GM18870 (cell line): ENCODE results near the gene ZNF175.

Experiments used
- ATAC-seq: cut with Tn5 transposase; IDR thresholded peaks from one replicate; pipeline ENCODE4 v1.9.1; 2021; ENCODE audit warnings: moderate library complexity; ENCODE audit not compliant: unreplicated experiment

The ZNF175 gene

GRCh38 chr19:51587264-51588191 lies 16.4 kb downstream of the ZNF175 start:
- ATAC-seq = no peak

GRCh38 chr19:51589511-51589910 lies 18.4 kb downstream of the ZNF175 start:
- ATAC-seq = no peak

GRCh38 chr19:51590441-51590840 lies 19.4 kb downstream of the ZNF175 start:
- ATAC-seq = no peak

- no peak for ATAC-seq
Observed at GRCh38 chr19:51592521-51592920, 21.4 kb downstream of the ZNF175 start.

GRCh38 chr19:51593138-51593890 lies 22.2 kb downstream of the ZNF175 start:
- ATAC-seq = no peak

- ATAC-seq = peak; percentile 90
Observed at GRCh38 chr19:51593969-51594773, 23.1 kb downstream of the ZNF175 start.

GRCh38 chr19:51594774-51595109 lies 23.7 kb downstream of the ZNF175 start:
- ATAC-seq = no peak

GRCh38 chr19:51595190-51596175 lies 24.4 kb downstream of the ZNF175 start:
- no peak for ATAC-seq

GRCh38 chr19:51598159-51598915 lies 27.3 kb downstream of the ZNF175 start:
- no peak for ATAC-seq

- no peak for ATAC-seq
Observed at GRCh38 chr19:51599084-51599483, 28.0 kb downstream of the ZNF175 start.

- ATAC-seq = no peak
Observed at GRCh38 chr19:51600940-51601580, 30.0 kb downstream of the ZNF175 start.

GRCh38 chr19:51602189-51602854 lies 31.2 kb downstream of the ZNF175 start:
- no peak for ATAC-seq

GRCh38 chr19:51607077-51607476 lies 36.0 kb downstream of the ZNF175 start:
- peak; percentile 87 for ATAC-seq

GRCh38 chr19:51607920-51608562 lies 37.0 kb downstream of the ZNF175 start:
- no peak for ATAC-seq

GRCh38 chr19:51610576-51610975 lies 39.5 kb downstream of the ZNF175 start:
- ATAC-seq = no peak

GRCh38 chr19:51614789-51615188 lies 43.7 kb downstream of the ZNF175 start:
- ATAC-seq = no peak

- no peak for ATAC-seq
Observed at GRCh38 chr19:51615991-51616390, 44.9 kb downstream of the ZNF175 start.

GRCh38 chr19:51621178-51621577 lies 50.1 kb downstream of the ZNF175 start:
- no peak for ATAC-seq
